ENCODE results near the gene ADI1. TPM values are rescaled to one million over a fixed set of nuclear protein-coding genes. Genes with fewer than 3 reads are reported as not detected.

Gene ADI1
- total and polyA plus RNA-seq, 2 of the 4 experiments (the other 2 are of a cell fraction), result 43.2 to 46.0 TPM

- Histone ChIP-seq H3K9ac (ENCODE audit: low read depth, low read length) (no peak overlapping the region), H3K36me3 (ENCODE audit: control insufficient read depth, insufficient read depth, low read length) (peaks cover 35% of the 10 kb centered on the region), H4K5ac (ENCODE audit: low read depth, low read length) (no peak overlapping the region), H3K18ac (ENCODE audit: low read depth, low read length) (no peak overlapping the region), H2BK20ac (ENCODE audit: low read depth, low read length) (no peak overlapping the region), H3K27me3 (ENCODE audit: control insufficient read depth, insufficient read depth, low read length) (no peaks in the 10 kb centered on the region), H2AK9ac (replicated peaks; ENCODE audit: low read depth, low read length, poor library complexity) (no peak overlapping the region), H2BK120ac (ENCODE audit: low read depth, low read length) (no peak overlapping the region), H3K4ac (ENCODE audit: low read depth, low read length) (no peak overlapping the region), H2BK5ac (ENCODE audit: low read depth, low read length, poor library complexity, severe bottlenecking) (no peak overlapping the region), H2AFZ (replicated peaks; ENCODE audit: low read length, poor library complexity) (no peak overlapping the region), H3K27ac (ENCODE audit: insufficient read depth, low read length) (no peak overlapping the region), H2BK15ac (ENCODE audit: low read depth, low read length) (no peak overlapping the region), H3K14ac (replicated peaks; ENCODE audit: low read depth, low read length) (no peak overlapping the region), H3K4me3 (ENCODE audit: insufficient read depth, low read depth, low read length) (no peak overlapping the region), H3K4me2 (ENCODE audit: low read depth, low read length) (no peak overlapping the region), H3K56ac (ENCODE audit: extremely low read depth, insufficient read depth, low read length) (no peak overlapping the region), H4K20me1 (ENCODE audit: insufficient read depth, low read length) (no peaks in the 10 kb centered on the region; the same call in 1 of the 2 replicates), H3K23ac (ENCODE audit: low read depth, low read length) (no peak overlapping the region), H3K4me1 (ENCODE audit: control insufficient read depth, insufficient read depth, low read length) (no peaks in the 10 kb centered on the region), H3K9me1 (ENCODE audit: insufficient read depth, low read length) (no peaks in the 10 kb centered on the region), H4K8ac (ENCODE audit: low read depth in 2 of 2, low read length in 2 of 2) (no peak overlapping the region), H3K79me1 (ENCODE audit: low read depth in 1 of 2, low read length in 2 of 2) (peaks cover 0 to 6% of the 10 kb centered on the region in 2 experiments; a peak in 1 of 4 replicates), H4K91ac (ENCODE audit: insufficient read depth, low read depth, low read length) (no peak overlapping the region), H3K9me3 (ENCODE audit: control insufficient read depth, insufficient read depth, low read length) (no peaks in the 10 kb centered on the region), H2AK5ac (ENCODE audit: low read depth, low read length) (no peak overlapping the region)
- TF ChIP-seq CEBPB (IDR thresholded peaks at IDR 0.05; ENCODE audit: low read depth, low read length), result no peak
- TF ChIP-seq RFX5 (IDR thresholded peaks at IDR 0.05; ENCODE audit: low read depth, low read length), result no peak
- no peak for TF ChIP-seq SMC3 (IDR thresholded peaks at IDR 0.05; ENCODE audit: low read depth, low read length)
- no peak for TF ChIP-seq NFE2L2 (IDR thresholded peaks at IDR 0.05; ENCODE audit: low read depth, low read length)
- TF ChIP-seq MXI1 (IDR thresholded peaks at IDR 0.05; ENCODE audit: borderline replicate concordance, low read depth, low read length), result no peak
- TF ChIP-seq POLR2A (IDR thresholded peaks at IDR 0.05; ENCODE audit: low read depth, low read length), result no peak
- no peak for TF ChIP-seq MAZ (IDR thresholded peaks at IDR 0.05; ENCODE audit: borderline replicate concordance, low read depth, low read length)
- TF ChIP-seq ELK1 (IDR thresholded peaks at IDR 0.05; ENCODE audit: borderline replicate concordance, low read depth, low read length), result no peak
- no peak for TF ChIP-seq RAD21 (IDR thresholded peaks at IDR 0.05; ENCODE audit: low read length)
- TF ChIP-seq RCOR1 (IDR thresholded peaks at IDR 0.05; ENCODE audit: insufficient replicate concordance, low read length), result no peak
- no peak for TF ChIP-seq CTCF (conservative IDR thresholded peaks at IDR 0.05; ENCODE audit: low read depth, low read length)
- TF ChIP-seq BHLHE40 (IDR thresholded peaks at IDR 0.05; ENCODE audit: low read depth, low read length), result no peak
- TF ChIP-seq FOS (IDR thresholded peaks at IDR 0.05; ENCODE audit: low read depth, low read length), result no peak
- ChIA-PET CTCF (no interaction called here), POLR2A (ENCODE audit: unreplicated experiment) (no interaction called here)
- DNase-seq (no peak), ATAC-seq (ENCODE audit: low read depth) (no peak)
- WGBS, 2 experiments (ENCODE audit: extremely low coverage in 2 of 2, insufficient read length in 1 of 2), result 92% methylated on average over 10 of the region's 22 CpGs; no CpG with 5 or more reads in 1 of the 2 experiments
- no TSS peak for BruUV-seq (replicated peaks)
- dilution Hi-C loops (cut with HindIII; ENCODE audit: low sequenced_read_pairs, unreplicated experiment), result no loop called here
- intact Hi-C loops (cut with micrococcal nuclease), result no loop called here
- in situ Hi-C loops (cut with MboI; ENCODE audit: low sequenced_read_pairs), result no loop called here
Observed at GRCh38 chr2:3454802-3455201, 64.5 kb downstream of the ADI1 start.

All from IMR-90 (cell line).